Liver (tissue), 3 donors: Measurements from ENCODE around the gene PIGL.

ENCODE experiments used
- CTCF ChIP-seq: fragments of 150-350 bp; IDR thresholded peaks from 2 replicates; pipeline ENCODE4 v1.5.1; 2017; ENCODE audit warnings: improper control_type of control experiment, low read depth, low read length; ENCODE audit not compliant: missing input control
- EGR1 ChIP-seq, 2 donors: IDR thresholded peaks; 2 replicates each; pipeline ENCODE4 v1.6.1; 2016 to 2018; ENCODE audit warnings: antibody characterized with exemption in 2 of 2, low read depth in 2 of 2
- FOXA1 ChIP-seq: IDR thresholded peaks from 2 replicates; pipeline ENCODE4 v1.6.1; 2016; ENCODE audit warnings: antibody characterized with exemption
- GABPA ChIP-seq, 2 donors: IDR thresholded peaks in 1 of 2; conservative IDR thresholded peaks in 1 of 2; 2 replicates each; pipeline ENCODE4 v1.6.1; 2016; ENCODE audit warnings: antibody characterized with exemption in 2 of 2, mild to moderate bottlenecking in 1 of 2, moderate library complexity in 1 of 2
- JUND ChIP-seq, 2 donors: IDR thresholded peaks; 2 replicates each; pipeline ENCODE4 v1.6.1; 2016; ENCODE audit warnings: antibody characterized with exemption in 2 of 2
- RAD21 ChIP-seq, 2 donors: IDR thresholded peaks; 2 replicates each; pipeline ENCODE4 v1.6.1; 2016; ENCODE audit warnings: antibody characterized with exemption in 2 of 2, mild to moderate bottlenecking in 2 of 2
- REST ChIP-seq: IDR thresholded peaks from 2 replicates; pipeline ENCODE4 v1.6.1; 2016; ENCODE audit warnings: antibody characterized with exemption, mild to moderate bottlenecking
- RXRA ChIP-seq, 2 donors: IDR thresholded peaks; 2 replicates each; pipeline ENCODE4 v1.6.1; 2017 to 2018; ENCODE audit warnings: antibody characterized with exemption in 2 of 2, mild to moderate bottlenecking in 1 of 2
- SP1 ChIP-seq: IDR thresholded peaks from 2 replicates; pipeline ENCODE4 v1.6.1; 2018; ENCODE audit warnings: antibody characterized with exemption, mild to moderate bottlenecking
- TAF1 ChIP-seq: conservative IDR thresholded peaks from 2 replicates; pipeline ENCODE4 v1.6.1; 2016; ENCODE audit warnings: antibody characterized with exemption, mild to moderate bottlenecking
- YY1 ChIP-seq: IDR thresholded peaks from 2 replicates; pipeline ENCODE4 v1.6.1; 2016; ENCODE audit warnings: antibody characterized with exemption, mild to moderate bottlenecking
- TF ChIP-seq, protein P1 (sequence below): IDR thresholded peaks from 2 replicates; pipeline ENCODE4 v1.6.1; 2016; ENCODE audit warnings: antibody characterized with exemption
- donor health status: healthy.
- donor health status: healthy.

DNA sequence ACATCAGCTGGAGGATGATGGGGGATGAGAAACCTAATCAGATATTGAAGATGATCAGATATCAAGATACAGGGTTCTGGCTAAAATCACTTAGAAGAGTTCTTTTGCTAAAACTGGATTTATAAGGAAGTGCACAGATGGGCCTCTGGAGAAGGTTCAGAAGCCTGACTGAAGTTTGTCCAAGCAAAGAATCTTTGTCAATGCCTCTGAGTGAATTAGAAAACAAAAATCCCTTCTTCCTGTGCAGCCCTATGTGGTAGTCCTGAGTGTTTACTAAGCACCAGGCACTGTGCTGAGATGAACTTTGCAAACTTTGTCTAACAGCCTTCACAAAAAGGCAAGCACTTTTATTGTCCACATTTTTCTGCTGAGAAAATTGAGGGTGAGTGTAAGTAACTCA lies 147.6 kb downstream of the PIGL start:
- TF ChIP-seq RAD21 (IDR thresholded peaks at IDR 0.05) (no peak), CTCF (no peak), GABPA (IDR thresholded peaks at IDR 0.05 in 1 of 2, conservative IDR thresholded peaks at IDR 0.05 in 1 of 2) (no peak), TAF1 (no peak), REST (no peak), YY1 (no peak), EGR1 (IDR thresholded peaks at IDR 0.05; ENCODE audit: low read depth in 2 of 2) (no peak), FOXA1 (no peak), RXRA (IDR thresholded peaks at IDR 0.05) (no peak), SP1 (no peak), JUND (IDR thresholded peaks at IDR 0.05) (no peak)
- TF ChIP-seq, protein P1, sequence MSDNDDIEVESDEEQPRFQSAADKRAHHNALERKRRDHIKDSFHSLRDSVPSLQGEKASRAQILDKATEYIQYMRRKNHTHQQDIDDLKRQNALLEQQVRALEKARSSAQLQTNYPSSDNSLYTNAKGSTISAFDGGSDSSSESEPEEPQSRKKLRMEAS = no peak
